ENCODE measurements around the gene FAM3C.

- TF ChIP-seq POLR2A (IDR thresholded peaks at IDR 0.05; ENCODE audit: low read depth, low read length): no peak
- TF ChIP-seq SMC3 (IDR thresholded peaks at IDR 0.05; ENCODE audit: borderline replicate concordance, low read length): no peak
- no peak for TF ChIP-seq CTCF (IDR thresholded peaks at IDR 0.05 in 2 of 3, conservative IDR thresholded peaks at IDR 0.05 in 1 of 3; ENCODE audit: control insufficient read depth in 2 of 3, extremely low read depth in 1 of 3, insufficient read depth in 1 of 3, low read depth in 3 of 3, low read length in 3 of 3)
- TF ChIP-seq RUNX3 (IDR thresholded peaks at IDR 0.05; ENCODE audit: low read length): no peak
These were observed 35.5 kb downstream of the FAM3C start for GRCh38 chr7:121360564-121360963.

All from GM12878 (cell line).